GM19099 (cell line): Measurements from ENCODE around the gene QTRT2.

Experiments
- POLR2A ChIP-seq: IDR thresholded peaks from 3 replicates; pipeline ENCODE4 v1.6.1; 2011; ENCODE audit warnings: low read depth; ENCODE audit not compliant: insufficient read length; ENCODE audit errors: extremely low read depth

Gene QTRT2

GRCh38 chr3:114056130-114057010, at the start of gene QTRT2, which contains the start of gene CCDC191:
Gene QTRT2, plus strand, starts transcription at chr3:114056737. Its CDS starts 8,521 bp downstream, at chr3:114065258.
Gene CCDC191, minus strand, starts transcription at chr3:114056526. Its CDS starts 60 bp downstream, at chr3:114056466.
- TF ChIP-seq POLR2A, result peak; percentile 55

- no peak for TF ChIP-seq POLR2A
Measured at GRCh38 chr3:114011059-114011797, 45.3 kb upstream of the QTRT2 start.

GRCh38 chr3:114014211-114014610, 42.3 kb upstream of the QTRT2 start:
- no peak for TF ChIP-seq POLR2A

- no peak for TF ChIP-seq POLR2A
Measured at GRCh38 chr3:114019486-114019885, 37.1 kb upstream of the QTRT2 start.

- no peak for TF ChIP-seq POLR2A
Measured at GRCh38 chr3:114020907-114021306, 35.6 kb upstream of the QTRT2 start.

GRCh38 chr3:114022145-114022802, 34.3 kb upstream of the QTRT2 start:
- no peak for TF ChIP-seq POLR2A

- no peak for TF ChIP-seq POLR2A
Measured at GRCh38 chr3:114025451-114025850, 31.1 kb upstream of the QTRT2 start.

DNA sequence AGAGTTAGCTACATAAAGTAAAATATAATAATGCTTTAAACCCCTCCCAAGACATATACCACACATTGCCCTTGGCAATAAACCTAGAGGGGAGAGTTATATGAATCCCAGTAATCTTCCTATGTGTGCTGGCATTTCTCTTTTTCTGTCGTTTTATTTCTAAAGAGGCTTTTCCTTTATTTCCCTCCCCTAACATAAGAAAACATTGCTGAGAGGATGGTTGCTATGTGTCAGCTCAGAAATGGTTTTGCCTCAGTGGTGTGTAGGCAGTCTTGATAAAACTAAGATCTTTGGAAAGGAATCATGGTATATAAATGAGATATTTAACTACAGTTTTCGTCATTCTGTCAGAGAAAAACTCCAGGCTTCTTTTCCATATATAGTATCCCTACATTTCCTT, 30.2 kb upstream of the QTRT2 start:
- TF ChIP-seq POLR2A, result no peak

- TF ChIP-seq POLR2A, result no peak
Measured at GRCh38 chr3:114033721-114034120, 22.8 kb upstream of the QTRT2 start.

DNA sequence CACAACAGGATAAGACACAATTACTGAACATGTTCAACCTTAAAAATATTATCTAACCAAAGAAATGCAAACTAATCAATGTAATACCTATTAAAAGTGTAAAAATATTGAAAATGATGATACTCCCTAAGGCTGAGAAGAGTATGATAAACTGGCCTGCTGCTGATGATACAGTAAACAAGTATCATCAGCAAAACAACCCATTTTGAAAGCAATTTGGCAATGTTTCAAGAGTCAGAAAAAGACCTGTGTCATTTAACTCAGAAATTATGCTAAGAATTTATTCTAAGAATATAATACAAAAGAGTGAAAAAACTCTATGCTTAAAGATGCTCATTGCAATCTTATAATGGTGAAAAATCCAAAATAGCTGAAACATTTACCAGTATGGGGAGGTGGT, 22.3 kb upstream of the QTRT2 start:
- no peak for TF ChIP-seq POLR2A

GRCh38 chr3:114034787-114035545, 21.6 kb upstream of the QTRT2 start:
- TF ChIP-seq POLR2A, result no peak

DNA sequence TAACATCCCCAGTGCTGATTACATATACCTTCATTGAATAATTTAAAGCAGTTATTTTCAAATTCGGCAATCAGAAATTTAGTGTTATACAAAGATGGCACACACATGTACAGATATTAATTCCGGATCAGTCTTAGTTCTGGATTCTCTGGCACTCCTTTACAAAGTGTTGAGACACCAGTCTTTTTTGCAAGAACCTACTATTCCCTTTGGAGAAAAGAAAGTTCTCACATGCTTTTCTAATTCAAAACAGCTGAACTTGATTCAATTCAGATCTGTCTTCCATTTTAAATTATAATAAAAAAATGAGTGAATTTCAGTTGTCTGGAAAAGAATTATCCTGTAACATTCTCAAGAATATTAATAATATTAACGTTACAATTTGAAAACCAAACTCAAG, 20.6 kb upstream of the QTRT2 start:
- TF ChIP-seq POLR2A, result no peak

DNA sequence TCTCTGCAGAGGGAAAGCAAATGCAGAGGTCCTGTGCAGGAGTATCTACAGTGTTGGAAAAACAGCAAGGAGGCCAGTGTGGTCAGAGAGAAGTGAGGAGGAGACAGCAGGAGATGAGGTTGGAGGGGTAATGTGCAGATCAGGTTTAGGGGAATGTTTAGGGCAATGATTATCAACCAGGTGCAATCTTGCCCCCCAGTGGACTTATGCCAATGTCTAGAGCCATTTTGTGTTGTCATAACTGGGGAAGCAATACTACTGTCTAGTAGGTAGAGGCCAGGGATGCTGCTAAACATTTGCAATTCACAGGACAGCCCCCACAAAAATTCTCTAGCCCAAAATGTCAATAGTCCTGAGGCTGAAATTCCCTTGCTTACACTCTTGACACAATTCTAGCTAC, 13.3 kb upstream of the QTRT2 start:
- TF ChIP-seq POLR2A, result no peak

DNA sequence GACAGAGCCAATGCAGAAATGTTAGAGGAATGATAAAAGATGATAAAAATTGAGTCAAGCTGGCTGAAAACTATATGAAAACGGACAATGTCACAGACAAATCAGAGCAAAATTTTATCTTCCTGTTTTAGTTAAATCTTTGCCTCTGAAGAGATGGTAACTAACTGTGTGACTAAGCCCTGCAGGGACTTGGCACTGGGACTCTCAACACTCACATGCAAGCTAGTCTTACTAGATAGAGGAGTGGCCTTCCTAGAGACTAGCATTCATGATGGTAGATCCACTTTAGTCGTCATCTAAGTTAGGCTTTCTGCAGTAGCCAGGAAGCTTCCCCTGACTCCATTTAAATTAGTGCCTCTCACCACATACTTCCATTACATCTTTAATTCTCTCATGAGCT, 4.3 kb upstream of the QTRT2 start:
- TF ChIP-seq POLR2A, result no peak

DNA sequence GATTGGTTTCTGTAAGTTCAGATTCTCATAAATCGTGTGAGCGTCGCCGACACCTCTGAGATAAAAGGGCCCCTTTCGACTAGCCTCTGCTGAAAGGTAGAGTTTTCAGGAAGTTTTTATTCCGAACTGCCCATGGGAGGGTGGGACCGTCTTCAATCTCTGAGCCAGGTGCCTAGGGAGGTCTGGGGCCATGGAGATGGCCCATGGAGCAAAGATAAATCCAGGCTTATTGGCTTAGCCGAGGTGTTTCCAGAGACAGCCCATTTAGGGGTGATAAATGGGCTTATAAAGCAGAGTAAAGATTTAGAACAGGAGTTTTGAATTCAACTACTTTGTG, 442 bp downstream of the QTRT2 start:
- no peak for TF ChIP-seq POLR2A
